GM18498 (cell line): ENCODE data around the gene ADSS2.
"Not testable (repeated sequence)": the region's sequence is repeated elsewhere in the genome, so short reads cannot be mapped to it uniquely, and the experiment has no call there.

Source experiments
- ATAC-seq: cut with Tn5 transposase; IDR thresholded peaks from one replicate; pipeline ENCODE4 v1.9.1; 2021; ENCODE audit warnings: mild to moderate bottlenecking, moderate library complexity; ENCODE audit not compliant: unreplicated experiment

Gene ADSS2

DNA sequence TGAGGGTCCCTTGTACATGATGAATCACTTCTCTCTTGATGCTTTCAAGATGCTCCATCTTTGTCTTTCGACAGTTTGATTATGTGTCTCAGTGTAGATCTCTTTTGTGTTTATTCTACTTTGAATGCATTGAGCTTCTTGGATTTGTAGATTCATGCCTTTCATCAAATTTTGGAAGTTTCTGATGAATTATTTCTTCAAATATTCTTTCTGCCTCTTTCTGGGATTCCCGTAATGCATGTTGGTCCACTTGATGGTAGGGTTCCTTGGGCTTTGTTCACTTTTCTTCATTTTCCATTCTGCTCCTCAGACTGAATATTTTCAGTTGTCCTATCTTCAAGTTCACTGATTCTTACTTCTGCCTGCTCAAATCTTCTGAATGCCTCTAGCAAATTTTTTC is 50.7 kb downstream of the ADSS2 start:
- ATAC-seq: no peak

DNA sequence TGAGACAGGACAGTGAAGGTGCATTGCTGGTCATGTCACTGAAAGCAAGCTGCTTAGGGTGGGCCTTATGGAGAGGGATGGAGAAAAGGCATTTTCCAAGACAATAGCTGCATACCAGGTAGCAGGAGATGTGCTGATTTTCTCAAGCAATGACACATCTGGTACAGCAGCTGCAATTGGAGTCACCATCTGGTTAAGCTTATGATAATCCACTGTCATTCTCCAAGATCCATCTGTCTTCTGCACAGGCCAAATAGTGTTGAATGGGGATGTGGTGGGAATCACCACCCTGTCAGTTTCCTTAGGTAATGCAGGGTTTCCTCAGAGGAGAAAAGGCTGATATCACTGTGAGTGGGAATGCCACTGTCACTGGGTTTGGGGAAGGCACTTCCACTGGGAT is 54.6 kb downstream of the ADSS2 start:
- ATAC-seq: no peak

DNA sequence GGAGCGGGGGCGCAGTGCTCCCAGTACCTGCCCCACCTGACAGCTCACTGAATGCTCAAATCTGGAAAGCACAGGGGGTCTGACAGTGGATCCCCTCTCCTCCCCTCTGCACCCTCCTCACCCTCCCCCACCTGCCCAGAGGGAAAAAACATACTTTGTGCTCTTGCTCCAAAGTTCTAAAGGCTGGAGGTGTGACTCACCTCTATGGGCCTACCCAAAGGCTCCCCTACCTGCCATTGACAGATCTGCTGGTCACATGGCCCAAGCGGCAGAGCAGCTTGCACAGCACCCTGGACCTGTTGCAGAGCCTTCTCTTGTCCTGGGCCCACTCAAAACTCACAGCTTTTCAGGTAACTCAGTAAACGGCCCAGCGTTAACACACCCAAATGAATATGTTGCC is 55.7 kb downstream of the ADSS2 start:
- ATAC-seq: no peak

DNA sequence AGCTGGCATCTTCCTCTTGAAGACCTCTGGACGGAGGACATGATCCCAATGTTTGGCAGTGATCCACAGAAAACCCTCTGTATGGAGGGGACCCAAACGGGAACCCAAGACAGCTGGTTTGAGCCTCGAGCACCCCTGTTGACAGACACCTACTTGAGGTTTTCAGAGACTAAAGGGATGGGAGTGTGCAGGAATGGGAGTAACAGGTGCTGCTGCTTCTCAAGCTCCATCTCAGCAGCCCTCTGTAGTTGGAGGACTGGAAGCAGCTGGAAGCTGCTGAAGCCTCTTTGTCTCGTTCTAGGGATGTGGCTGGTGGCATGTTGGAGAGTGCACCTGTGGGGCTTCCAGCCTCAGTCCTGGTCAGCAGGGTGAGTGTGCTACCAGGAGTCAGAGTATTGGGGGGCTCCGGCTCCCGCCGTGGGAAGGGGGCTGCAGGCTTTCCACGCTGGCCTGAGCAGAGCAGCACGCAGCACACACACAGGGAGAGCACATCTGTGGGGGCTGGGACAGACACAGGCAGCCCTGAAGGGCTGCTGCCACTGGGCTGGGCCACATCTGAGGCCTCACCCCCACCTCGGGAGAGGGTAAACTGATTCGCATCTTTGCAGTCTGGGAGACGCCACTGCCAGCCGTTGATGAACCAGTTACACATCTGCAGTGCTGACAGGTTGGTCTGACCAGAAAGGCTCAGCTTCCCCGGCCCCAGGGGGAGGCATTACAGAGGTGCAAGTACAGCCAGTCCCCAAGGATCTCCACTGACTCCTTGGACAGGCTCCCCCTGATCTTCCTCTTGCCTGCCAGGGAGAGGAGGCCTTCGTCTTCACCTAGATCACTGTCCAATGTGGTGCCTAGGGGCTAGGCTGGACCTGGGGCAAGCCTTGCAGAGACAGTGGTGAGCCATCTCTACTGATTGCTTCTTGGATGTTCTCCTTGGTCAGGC is 56.6 kb downstream of the ADSS2 start:
- no peak for ATAC-seq

- no peak for ATAC-seq
These were observed 57.4 kb downstream of the ADSS2 start for GRCh38 chr1:244394346-244394745.

GRCh38 chr1:244393604-244394176 is 58.0 kb downstream of the ADSS2 start:
- no peak for ATAC-seq

GRCh38 chr1:244391761-244392160 is 59.9 kb downstream of the ADSS2 start:
- ATAC-seq: no peak

DNA sequence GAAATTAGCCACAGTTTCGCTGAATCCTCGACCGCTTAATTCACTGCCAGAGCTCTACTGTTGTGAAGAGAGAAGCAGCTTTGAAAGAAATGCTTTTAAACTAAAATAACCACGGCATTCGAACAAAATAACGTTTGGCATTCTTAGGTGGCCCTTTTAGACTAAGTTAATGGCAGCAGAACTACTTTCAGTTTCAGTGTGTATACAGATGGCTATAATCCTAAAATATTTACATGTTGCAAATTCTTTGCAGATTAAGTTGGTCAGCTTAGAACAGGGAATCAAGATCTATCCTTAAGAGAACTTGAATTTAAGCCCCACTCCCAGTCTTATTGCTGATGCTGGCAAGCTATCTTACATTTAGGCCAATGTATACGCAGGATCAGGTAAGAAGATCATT is 62.7 kb downstream of the ADSS2 start:
- ATAC-seq: no peak

DNA sequence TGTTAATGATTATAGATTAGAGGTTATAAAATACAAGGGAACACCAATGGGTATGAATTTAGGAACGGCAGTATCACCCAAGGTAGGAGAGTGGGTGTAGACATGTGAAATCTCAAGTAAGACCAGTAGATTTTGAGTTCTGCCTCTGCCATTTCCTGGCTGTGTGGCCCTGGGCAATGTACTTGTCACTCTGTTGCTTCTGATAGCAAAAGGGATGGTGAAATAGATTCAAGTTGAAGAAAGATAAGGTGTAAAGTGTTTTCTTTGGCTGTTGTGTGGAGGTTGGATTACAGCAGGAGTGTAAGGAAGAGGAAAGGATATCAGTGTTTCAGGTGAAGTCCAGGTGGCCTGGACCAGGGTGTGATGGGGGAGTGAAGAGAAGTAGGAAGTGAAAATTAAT is 64.3 kb downstream of the ADSS2 start:
- no peak for ATAC-seq

DNA sequence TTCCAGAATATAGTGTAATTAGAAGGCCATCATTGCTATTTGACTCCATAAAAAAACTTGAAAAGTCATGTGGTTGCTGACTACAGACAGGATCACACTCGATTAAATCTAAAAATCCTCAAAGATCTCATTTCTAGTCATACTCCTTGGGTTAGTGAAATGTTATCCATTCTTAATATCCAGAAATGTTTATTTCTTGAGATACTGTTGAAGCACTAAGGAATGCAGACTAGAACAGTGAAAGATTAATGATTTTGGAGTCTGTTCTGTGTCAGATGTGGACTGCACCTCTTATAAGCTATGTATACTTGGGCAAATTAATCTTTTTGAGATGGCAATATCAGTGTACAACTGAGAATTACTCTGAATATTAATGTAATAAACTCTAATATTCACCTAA is 65.1 kb downstream of the ADSS2 start:
- no peak for ATAC-seq

- no peak for ATAC-seq
These were observed 67.6 kb downstream of the ADSS2 start for GRCh38 chr1:244384066-244384465.

GRCh38 chr1:244383278-244383884 is 68.3 kb downstream of the ADSS2 start:
- ATAC-seq: no peak

DNA sequence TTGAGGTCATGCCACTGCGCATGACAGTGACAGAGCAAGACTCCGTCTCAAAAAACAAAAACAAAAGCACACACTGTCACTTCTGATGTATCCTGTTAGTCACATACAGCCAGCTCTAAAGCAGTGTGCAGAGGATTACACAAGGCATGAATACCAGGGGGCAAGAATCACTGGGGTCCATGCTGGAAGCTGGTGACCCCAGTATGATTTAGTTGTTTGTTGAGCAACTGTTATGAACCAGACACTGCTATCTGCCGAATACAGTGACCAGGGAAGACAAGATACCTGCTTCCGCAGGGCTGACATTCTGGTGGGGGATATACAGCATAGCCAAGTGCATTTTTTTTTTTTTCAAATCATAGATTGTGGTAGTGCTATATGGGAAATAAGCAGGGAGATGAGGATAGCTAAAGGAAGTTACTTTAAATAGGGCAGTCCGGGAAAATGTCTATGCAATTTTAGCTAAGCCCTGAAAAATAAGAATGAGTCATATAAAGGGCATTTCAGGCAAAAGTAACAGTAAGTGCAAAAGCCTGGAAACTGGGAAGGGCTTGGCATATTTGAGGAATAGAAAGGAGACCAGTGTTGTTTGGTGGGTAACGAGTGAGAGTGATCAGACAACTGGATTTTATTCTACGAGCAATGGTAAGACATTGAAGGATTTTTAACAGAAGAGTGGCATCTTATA is 69.7 kb downstream of the ADSS2 start:
- no peak for ATAC-seq

GRCh38 chr1:244376126-244376525 is 75.6 kb downstream of the ADSS2 start:
- ATAC-seq: no peak

DNA sequence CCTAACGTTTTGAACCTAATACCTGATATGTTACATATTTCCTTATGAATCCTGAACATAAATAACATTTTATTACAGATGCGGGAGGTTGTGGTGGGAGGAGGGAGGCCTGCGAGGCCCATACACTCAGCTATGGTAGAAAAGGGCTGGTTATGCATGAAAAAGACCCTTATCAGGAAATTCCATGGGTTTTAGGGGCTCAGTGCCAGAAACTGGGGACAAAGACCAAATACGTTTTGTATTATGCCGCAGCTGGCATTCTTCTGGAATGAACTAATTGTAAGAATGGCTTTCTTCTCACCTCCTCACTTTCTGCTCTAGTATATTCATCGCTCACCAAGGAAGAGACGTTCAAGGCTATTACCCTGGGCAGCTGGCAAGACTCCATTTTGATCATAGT is 76.7 kb downstream of the ADSS2 start:
- no peak for ATAC-seq

DNA sequence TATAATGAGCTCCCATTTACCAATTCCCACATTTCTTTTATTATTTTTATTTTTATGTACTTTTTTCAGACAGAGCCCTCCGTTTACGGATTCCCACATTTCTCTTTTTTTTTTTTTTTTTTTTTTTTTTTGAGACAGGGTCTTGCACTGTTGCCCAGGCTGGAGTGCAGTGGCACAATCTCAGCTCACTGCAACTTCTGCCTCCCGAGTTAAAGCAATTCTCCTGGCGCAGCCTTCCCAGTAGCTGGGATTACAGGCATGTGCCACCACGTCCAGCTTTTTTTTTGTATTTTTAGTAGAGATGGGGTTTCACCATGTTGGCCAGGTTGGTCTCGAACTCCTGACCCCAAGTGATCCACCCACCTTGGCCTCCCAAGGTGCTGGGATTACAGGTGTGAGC is 77.2 kb downstream of the ADSS2 start:
- ATAC-seq: not testable (repeated sequence)

GRCh38 chr1:244371242-244372141 is 80.2 kb downstream of the ADSS2 start:
- peak; percentile 93 for ATAC-seq

- no peak for ATAC-seq
These were observed 81.6 kb downstream of the ADSS2 start for GRCh38 chr1:244370060-244370637.

DNA sequence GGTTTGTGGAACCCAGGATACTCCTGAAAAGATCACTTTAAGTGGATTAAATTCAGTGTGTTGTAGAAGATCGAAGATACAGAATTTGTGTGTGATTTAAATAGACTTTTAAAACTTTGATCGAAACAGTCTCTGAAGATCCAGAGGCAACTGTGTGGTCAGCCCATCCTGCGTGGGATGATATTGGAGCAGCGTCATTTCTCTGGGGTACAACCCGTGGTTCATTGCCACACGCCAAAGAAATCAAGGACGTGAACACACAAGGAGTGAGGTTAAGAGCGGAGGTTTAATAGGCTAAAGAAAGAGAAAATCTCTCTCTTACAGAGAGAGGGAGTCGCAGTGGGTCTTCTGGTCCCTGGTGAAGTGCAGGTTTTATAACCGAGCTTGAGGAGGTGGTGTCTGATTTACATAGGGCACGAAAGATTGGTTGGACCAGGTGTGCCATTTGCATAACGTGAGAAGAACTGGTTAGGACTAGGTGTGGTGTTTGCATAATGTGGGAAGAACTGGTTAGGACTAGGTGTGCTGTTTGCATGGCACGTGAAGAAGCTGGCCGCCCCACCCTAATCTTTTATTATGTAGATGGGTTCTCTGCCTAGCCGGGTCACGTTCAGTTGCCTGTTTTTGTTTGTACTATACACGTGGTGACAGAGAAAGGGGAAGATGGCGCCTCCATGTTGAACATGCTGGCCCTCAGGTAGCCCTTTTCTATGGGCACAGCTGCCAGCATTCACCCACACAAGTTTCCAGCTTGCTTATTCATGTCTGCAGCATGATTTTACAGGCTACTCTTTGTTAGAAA is 82.3 kb downstream of the ADSS2 start:
- ATAC-seq: no peak
